ENCODE data around the gene GNG8.
A peak's percentile ranks its signal among the peaks of the same experiment; 100 is the strongest.

The GNG8 gene

DNA sequence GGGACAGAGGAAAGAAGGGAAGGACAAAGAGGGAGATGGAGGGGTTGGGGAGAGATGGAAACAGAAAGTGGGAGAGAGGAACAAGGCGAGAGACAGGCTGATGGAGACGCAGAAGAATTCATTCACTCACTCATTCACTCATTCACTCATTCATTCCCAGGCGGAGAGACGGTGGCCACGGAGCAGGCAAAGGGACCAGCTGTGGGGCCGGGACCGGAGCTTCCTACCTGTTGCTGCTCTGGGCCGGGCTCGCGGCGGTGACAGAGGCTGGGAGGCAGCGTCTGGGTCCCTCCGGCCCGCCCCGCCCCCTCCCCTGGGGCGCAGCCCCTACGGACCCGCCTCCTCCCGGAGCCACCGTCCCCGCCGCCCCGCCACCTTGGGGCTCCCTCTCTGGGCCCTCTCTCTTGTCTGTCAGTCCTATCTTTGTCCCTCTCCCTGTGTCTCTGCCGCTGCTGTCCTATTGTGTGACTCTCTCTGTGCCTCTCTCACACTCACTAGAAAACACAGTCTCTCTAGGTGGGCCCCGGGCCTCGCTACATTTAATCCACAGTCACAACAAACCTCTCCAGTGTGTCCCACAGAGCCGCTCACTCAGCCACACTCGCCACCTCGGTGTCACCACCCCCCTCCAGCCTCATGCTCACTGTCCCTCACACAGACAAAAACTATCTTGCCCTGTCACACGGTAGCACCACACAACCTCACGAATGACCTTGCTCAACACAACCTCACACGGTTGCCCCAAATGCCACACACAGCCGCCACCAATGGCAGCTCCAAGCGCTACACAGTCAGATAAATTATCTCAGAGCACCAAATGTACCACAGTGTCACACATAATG lies at the start of gene GNG8:
TSS of gene GNG8 (minus strand) at position 283 of the 842 bp plus-strand sequence. CDS start 1,520 bp downstream, outside the sequence.
- DNase-seq (ENCODE audit: low read depth): no peak

DNA sequence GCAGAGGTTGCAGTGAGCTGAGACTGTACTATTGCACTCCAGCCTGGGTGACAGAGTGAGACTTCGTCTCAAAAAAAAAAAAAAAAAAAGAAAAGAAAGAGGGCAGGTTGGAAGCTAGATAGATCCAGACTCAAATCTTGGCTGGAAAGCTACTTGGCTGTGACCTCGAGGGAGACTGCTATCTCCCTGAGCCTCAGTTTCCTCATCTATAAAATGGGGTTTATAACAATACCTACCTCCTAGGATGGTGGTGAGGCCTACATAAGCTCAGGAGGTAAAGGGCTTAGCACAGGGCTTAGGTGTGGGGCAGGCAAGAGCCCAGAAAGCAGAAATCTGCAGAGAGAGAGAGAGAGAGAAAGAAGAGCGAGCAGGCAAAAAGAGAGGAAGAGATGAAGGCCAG lies 49.2 kb upstream of the GNG8 start:
- no peak for DNase-seq (ENCODE audit: low read depth)

DNA sequence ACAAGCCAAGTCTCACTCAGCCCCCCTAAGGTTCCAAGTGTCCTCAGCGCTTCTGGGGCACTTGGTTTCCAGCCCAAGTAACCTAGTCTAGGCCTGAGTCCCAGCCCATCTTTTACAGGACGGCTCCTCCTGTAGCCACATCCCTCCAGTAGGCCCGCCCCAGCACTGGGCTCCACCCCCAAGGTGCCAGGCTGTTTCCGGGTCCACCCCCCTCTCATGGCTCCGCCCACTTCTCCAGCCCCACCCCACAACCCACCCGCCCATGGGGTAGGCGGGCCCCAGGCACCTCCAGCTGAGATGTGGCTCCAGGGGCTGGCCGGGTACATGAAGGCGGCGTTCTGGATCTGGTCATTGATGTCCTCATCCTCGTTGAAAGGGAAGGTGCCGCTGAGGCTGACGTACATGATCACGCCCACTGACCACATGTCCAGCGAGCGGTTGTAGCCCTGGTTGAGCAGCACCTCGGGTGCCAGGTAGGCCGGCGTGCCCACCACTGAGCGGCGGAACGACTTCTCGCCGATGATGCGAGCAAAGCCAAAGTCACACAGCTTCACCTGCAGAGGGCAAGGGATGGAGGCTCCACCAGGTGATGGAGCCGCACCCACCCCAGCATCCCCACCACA lies 42.2 kb upstream of the GNG8 start:
- no peak for DNase-seq (ENCODE audit: low read depth)

DNA sequence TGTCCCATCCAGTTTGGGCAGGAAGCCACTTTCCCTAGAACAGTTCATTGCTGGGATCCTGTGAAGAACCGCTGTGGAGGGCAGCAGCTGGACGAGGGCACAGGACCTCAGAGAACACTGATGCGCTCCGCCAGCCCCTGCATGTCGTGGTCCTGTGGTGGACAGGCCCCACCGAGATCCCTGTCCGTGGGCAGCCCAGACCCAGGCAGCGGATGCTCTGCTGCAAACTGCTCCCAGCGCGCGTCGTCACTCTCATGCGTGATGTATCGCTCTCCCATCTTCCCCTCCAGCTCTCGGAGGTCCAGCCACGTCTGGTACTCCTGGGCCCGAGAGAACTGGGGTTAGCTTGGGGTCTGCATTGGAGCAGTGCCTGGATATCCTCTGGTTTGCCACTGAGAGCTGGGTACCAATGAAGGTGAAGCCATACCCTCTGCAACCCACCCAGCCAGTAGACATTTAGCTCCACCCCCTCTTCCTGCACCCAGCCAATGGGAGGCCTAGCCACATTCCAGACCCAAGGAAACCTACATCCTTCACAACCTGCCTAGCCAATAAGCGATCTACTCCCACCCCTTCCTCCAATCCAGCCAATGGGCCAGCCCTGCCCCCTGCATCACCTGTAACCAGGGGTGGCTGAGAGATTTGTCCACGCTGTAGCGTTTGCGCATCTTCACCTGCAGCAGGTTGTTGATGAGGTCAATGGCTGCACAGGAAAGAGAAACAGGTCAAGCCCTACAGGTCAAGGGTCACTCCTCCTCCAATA lies 38.6 kb upstream of the GNG8 start:
- DNase-seq (ENCODE audit: low read depth): no peak

DNA sequence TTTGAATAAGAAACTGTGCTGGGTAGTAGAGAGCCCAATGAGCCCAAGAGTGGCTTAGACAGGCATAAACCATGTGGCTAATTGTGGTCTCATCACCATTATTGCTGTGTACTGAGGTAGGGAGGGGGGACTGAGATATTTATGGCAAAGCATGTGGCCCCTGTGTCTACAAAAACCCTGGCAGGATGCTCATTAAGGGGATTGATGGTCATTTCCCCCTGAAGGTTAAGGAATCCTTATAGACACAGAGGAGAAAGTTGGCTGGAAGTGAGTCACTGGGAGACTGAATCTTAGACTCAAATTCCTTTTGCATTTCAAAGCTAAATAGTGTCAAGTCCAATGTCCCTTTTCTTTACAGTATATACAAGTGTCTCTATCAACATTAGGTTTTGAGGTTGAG lies 34.8 kb upstream of the GNG8 start:
- DNase-seq (ENCODE audit: low read depth): no peak

DNA sequence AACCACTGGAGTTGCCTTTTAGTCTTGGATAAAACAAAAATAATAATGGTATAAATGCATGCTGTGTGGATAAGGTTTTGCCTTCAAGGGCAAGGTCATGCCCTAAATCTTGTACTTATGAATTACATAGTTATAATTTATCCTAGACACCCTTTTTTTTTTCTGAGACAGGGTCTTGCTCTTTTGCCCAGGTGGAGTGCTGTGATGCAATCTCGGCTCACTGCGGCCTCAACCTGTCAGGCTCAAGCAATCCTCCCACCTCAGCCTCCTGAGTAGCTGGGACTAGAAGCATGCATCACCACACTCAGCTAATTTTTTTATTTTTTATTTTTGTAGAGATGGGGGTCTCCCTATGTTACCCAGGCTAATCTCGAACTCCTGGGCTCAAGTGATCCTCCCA lies 32.7 kb upstream of the GNG8 start:
- no peak for DNase-seq (ENCODE audit: low read depth)

DNA sequence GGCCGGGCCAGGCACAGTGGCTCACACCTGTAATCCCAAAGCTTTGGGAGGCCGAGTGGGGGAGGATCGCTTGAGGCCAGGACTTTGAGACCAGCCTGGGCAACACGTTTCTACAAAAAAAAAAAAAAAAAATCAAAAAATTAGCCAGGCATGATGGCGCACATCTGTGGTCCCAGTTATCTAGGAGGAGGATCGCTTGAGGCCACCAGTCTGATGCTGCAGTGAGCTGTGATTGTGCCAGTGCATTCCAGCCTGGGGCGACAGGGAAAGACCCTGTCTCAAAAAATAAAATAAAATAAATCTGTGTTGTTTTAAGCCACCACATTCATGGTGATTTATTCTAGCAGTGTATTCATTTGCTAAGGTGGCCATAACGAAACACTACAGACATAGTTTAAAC lies 29.1 kb upstream of the GNG8 start:
- no peak for DNase-seq (ENCODE audit: low read depth)

DNA sequence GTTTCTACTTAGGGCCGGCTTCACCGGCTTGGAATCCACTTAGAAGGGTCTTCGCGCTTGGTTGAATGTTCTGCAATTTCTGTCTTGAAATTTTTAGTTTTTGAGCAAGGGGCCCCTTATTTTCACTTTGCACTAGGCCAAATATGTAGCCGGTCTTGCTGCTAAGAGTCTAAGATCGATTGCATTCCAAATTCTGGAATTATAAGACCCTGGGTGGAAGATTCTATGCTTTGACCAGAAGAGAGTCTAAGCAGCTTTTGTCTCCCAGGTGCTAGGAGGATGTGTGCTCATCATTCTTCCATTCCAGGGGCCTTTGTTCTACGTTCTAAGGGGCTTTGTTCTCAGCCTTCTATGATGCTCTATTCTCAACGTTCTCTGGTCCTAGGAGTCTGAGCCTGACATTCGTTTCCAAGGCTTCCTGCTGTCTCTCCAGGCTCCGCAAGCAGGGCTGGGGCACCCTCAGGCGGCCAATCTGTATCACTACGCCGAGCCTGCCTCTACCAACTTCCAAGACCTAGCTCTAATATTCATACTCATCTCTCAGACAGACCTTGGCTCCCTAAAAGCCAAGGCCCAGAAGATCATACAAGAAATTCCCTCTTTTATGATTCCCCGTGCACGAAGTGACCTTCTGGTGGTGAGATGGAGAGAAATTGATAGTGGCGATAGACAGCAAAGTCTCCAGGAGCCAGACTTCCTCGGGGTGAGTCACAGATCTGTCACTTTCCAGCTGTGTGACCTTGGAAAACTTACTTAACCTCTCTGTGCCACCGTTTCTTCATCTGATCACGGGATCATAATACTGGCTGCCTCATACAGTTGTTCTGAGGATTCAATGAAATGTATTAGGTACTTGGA lies 26.0 kb upstream of the GNG8 start:
- peak; percentile 78 for DNase-seq (ENCODE audit: low read depth)

DNA sequence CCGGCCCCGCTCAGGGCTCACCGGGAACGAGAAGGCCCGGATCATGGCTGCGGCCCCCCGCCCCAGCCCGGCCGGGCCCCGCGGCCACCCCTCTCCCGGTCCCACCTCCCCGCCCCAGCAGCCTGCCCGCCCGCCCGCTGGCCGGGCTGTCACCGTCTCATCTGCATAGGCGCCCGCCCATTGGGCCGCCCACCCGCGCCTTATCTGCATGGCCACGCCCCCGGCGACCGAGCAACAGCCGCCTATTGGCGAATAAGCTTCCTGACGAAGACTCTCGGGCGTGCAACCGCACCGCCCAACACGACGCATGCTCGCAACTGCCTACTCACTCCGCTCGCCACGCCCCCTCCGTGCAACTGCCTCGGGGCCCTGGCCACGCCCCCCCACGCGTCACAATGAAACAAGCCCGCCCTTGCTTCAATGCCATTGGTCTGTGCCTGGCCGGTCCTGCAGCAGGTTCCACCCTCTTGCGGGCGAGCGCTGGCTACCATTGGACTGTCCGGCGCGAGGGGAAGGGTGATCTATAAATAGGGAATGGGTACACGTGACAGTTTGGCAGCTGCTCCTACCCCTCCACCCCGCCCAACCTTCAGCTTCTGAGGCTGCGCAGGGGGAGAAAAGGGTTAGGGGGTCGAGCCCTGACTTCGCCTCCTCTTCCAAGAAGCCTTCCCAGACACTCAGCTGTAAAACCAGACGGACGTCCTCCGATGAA lies 25.2 kb upstream of the GNG8 start, which contains the start of gene DACT3:
TSS of gene DACT3 (minus strand) at position 163 of the 712 bp plus-strand sequence. CDS start at position 45, 118 bp downstream.
- DNase-seq (ENCODE audit: low read depth): peak; percentile 99

DNA sequence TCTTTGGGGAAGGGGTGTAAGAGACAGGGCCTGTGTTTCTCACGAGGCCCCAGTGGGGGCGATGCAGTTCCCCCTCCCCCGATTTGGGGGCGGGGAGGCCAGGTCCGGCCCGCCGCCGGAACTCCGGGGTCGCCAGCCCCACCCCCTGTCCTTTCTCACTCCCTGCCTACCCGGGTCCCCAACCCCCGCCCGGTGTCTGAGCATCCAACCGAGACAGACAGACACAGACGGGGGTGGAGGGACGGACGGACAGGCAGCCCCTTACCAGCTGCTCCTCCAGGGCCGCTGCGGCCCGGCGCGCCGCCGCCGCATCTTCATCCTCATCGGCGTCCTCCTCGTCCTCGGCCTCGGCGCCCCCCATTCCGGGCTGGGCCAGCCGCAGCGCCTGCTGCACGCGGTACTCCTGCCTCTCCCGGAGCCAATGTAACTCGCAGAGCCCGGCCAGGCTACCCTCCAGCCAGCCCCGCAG lies 24.6 kb upstream of the GNG8 start:
- DNase-seq (ENCODE audit: low read depth): no peak

DNA sequence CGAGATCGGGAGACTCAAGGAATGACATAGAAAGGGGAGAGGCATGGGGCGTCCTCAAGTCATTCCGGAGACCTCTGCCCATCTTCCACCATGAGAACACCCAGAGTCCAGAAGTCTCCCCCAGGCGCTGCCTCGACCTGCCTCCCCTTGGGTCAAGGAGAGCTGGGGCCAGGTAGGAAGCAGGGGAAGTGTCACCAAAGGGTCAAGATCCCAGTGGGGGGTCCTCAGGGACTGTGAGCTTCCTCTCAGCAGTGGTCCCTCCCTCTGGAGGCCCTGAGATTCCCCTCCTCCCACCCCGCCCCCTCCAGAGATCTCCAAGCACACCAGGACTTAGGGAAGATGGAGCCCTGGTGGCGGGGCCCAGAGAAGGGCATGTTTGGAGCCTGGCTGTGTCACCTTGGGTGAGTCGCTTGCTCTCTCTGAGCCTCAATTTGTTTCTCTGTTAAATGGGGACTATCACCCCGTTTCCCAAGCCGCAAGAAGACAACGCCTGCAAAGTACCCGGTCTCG lies 24.1 kb upstream of the GNG8 start:
- no peak for DNase-seq (ENCODE audit: low read depth)

DNA sequence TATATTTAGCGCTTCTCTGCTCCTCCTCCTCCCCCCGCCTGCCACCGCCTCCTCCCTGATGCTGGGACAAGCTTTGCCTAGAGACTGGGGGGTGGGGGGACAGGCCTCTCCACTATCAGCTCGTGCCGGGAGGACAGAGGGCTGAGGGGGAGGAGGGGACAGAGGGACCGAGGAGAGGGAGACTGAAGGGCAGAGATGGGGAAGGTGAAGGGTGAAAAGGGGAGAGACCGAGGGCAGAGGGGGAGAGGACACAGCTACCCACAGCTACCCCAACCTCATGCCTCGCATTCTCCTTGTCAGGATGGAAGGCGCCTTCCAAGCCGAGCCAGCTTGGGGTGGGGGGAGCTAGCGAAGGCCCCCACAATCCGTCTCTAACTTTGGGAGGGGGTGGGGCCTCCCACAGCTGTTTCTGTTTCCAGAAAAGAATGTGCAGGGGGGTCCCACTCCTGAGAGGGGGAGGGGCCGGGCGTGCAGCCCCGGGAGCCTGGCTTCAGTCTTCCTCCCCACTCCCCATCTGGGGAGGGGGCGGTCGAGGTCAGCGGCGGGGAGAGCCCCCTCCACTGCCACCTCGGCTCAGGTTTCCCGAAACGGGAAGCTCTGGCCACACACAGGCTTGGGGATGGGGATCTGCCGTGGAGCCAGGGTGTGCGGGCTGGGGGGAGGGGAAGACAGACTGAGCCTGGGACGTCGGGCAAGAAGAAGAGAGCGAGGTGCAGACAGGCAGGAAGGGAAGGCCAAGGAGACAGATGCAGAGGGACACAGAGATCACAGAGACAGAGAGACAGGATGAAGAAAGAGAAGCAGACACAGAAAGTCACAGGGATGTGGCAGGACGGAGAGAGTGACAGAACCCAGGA lies 23.4 kb upstream of the GNG8 start:
- DNase-seq (ENCODE audit: low read depth): no peak

DNA sequence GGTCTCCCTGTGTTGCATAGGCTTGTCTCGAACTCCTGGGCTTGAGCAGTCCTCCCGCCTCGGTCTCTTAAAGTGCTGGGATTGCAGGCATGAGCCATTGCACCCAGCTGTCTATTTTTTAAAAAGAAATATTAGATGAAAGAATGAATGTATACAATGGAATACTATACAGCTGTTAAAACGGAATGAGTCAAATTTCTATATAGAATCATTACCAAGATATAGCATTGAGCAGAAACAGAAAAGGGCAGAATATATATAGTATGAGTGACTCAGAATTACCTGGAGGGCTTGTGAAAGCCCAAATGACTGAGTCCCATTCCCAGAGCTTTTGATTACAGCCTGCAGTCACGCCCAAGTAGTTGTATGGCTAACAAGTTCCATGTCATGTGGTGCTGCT lies 20.5 kb upstream of the GNG8 start:
- DNase-seq (ENCODE audit: low read depth): no peak

DNA sequence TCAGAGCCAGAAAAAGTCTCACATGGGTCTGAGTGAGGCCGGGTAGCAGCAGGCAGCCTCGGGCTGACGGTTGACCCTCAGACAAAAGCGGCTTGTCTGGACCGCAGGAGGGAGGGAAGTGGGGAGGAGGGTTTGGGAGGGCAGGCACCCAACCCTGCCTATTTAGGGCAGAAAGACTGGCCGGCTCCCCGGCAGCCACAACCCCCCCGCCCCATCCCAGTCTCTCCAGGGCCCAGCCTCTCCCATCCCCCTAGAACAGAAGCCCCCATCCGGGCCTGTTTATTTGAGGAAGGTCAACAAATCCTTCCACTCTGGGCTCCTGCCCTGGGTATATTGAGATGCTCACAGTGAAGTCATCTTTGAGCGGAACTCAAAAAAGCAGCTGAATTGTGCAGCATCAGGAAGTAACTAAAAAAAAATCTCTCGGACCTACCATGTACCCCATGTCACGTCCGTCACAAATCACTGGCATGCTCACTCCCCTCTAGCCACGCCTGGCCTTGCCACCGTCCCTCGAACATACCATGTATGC lies 18.7 kb upstream of the GNG8 start:
- no peak for DNase-seq (ENCODE audit: low read depth)

DNA sequence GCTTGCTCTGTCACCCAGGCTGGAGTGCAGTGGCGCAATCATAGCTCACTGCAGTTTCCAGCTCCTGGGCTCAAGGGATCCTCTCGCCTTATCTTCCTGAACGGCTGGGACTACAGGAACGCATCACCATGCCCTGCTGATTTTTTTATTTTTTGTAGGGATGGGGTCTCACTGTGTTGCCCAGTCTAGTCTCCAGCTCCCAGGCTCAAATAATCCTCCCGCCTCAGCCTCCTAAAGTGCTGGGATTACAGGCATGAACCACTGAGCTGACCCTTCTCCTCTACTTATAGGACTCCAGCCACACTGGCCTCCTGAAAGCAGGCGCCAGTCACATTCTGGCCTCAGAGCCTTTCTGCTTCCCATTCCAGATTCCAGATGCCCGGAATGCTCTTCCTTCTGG lies 14.4 kb upstream of the GNG8 start:
- no peak for DNase-seq (ENCODE audit: low read depth)

DNA sequence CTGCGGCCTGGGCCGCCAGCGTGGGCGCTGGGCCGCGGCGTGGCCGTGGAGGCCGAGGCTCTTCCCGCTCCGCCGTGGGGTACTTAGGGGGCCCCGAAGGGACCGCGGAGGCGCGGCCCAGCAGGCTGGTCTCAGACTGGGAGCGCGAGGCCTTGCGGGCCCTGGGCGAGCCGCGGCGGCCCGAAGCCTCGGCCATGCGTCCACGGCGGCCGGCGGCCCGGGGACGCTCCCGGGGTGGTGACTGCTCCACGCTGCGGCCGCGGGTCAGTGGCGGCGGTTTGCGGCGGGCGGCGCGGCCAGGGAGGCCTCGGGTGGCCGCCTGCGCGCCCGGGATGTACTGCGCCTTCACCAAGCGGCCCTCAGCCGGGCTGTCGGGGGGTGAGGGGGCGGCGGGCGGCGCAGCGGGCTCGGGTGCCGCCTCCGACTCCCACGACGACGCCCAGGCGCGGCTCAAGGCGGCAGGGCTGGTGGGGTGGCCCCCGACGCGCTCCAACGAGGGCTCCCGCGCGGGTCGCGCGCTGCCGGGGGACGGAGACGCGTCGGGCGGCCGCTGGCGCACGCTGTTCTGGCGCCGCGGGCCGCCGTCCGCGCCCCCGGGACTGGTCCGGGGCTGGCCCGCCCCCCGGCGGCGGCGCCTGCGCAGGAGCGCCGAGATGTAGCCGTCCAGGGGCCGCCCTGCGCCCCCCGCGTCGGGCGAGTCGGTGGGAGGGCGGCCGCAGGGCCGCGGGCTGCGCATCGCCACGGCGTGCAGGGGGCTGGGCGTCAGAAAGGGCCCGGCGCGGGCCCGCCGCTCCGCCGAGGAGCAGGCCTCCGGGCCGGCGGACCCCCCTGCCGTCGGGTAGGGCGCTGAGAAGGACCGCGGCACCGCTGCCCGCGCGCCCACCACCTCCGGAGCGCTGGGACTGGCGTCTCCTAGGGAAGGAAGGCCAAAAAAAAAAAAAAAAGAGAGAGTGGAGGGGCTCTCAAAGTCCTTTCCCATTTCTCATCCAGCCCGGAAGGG lies 13.3 kb upstream of the GNG8 start:
- no peak for DNase-seq (ENCODE audit: low read depth)

DNA sequence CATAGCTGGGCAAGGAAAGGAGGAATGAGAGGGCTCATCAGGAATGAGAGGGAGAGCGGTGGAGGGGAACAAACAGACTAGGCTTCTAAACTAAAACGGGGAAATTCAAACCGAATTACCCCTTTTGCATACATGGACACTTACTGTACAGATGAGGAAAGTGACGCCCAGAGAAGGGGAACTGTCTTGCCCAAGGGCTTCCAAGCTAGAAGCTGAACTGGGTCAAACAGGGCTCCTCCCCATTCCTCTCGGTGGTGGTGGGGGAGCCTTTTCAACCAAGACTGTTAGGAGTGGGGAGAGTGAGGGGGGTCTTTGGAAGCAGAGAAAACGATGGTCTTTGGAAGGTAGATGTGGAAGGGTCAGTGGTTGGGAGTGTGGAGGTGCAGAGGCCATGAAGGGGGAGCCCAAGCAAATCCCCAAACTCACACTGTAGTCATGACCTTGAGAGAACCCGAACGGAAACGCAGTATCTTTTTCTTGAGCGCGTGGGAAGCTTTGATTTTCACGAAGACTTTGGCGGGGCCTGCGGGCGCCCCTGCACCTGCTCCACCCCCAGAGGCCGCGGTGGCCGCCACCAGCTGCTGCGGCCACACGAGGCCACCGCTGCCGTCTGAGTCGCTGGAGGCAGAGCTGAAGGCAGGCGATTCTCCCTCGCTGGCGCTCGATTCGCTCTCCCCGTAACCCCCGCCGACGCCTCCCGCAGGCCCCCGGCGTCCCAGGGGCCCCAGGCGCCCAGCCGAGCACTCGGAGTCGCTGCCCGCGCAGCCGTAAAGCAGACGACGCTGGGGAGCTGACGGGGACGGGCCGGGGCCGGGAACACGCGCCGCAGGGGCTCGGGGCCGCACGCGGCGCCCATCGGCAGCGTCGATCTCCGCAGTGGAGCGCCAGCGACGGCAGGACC lies 12.3 kb upstream of the GNG8 start:
- no peak for DNase-seq (ENCODE audit: low read depth)
